ENCODE data around the gene ZKSCAN4.

ZKSCAN4 gene

DNA sequence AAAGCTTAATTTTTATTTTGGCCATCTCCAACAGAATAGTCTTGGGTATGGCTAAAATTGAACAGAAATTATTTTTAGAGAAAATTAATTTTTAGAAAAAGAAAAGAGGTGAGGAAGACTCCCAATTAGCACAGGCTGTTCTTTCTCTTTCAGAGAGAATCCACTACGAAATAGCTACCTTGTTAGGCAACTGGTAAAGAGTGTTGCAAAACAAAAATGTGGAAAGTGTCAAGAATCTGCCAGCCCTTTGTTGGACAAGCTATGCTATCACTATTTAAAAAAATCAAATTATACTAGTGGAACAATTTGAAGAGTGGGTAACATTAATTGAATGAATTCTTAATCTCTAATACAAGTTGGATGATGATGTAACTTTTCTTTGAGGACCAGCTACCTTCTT lies 46.2 kb downstream of the ZKSCAN4 start:
- TF ChIP-seq, protein P1, sequence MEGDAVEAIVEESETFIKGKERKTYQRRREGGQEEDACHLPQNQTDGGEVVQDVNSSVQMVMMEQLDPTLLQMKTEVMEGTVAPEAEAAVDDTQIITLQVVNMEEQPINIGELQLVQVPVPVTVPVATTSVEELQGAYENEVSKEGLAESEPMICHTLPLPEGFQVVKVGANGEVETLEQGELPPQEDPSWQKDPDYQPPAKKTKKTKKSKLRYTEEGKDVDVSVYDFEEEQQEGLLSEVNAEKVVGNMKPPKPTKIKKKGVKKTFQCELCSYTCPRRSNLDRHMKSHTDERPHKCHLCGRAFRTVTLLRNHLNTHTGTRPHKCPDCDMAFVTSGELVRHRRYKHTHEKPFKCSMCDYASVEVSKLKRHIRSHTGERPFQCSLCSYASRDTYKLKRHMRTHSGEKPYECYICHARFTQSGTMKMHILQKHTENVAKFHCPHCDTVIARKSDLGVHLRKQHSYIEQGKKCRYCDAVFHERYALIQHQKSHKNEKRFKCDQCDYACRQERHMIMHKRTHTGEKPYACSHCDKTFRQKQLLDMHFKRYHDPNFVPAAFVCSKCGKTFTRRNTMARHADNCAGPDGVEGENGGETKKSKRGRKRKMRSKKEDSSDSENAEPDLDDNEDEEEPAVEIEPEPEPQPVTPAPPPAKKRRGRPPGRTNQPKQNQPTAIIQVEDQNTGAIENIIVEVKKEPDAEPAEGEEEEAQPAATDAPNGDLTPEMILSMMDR (IDR thresholded peaks at IDR 0.05; ENCODE audit: extremely low read depth, insufficient read depth, missing control alignments), result no peak
- in situ Hi-C loops (cut with MboI; ENCODE audit: low pct_unique_long_range_greater_than_20kb, low sequenced_read_pairs, unreplicated experiment), result no loop called here
- no peak for DNase-seq (ENCODE audit: low spot score)

DNA sequence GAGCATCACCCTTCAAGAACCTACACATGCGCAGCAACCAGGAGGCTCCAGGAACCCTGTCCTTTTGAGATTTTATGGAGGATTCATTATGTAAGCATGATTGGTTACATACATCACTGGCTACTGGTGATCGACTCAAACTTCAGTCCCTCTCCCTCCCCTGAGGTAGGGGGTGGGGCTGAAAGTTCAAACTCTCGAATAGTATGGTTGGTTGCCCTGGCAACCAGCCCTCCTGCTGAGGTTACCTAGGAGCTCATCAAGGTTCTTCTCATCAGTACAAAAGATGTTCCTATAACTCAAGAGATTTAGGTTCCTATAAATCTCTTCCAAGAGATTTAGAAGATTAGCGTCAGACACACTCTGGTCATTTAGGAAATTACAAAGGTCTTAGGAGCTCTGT lies 48.9 kb downstream of the ZKSCAN4 start:
- in situ Hi-C loops (cut with MboI; ENCODE audit: low pct_unique_long_range_greater_than_20kb, low sequenced_read_pairs, unreplicated experiment), result no loop called here
- no peak for DNase-seq (ENCODE audit: low spot score)
- TF ChIP-seq, protein P1 (IDR thresholded peaks at IDR 0.05; ENCODE audit: extremely low read depth, insufficient read depth, missing control alignments), result no peak

DNA sequence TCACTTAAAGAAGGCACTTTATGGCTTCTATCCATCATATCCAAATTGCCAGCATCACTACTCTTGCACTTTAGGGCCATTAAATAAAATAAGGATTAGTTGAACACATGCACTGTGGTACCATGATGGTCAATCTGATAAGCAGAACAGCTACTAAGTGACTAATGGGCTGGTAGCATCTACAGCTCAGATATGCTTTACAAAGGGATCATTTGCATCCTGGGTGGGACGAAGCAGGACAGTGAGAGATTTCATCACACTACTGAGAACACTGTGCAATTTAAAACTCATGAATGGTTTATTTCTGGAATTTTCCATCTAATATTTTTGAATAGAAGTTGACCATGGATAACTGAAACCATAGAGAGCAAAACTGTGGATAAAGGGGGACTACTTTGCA lies 52.0 kb downstream of the ZKSCAN4 start:
- in situ Hi-C loops (cut with MboI; ENCODE audit: low pct_unique_long_range_greater_than_20kb, low sequenced_read_pairs, unreplicated experiment), result no loop called here
- TF ChIP-seq, protein P1 (IDR thresholded peaks at IDR 0.05; ENCODE audit: extremely low read depth, insufficient read depth, missing control alignments), result no peak
- DNase-seq (ENCODE audit: low spot score), result no peak

Measured in GM13977 (cell line).